ENCODE results near the gene ONECUT1.
"Not testable (repeated sequence)": the region's sequence is repeated elsewhere in the genome, so short reads cannot be mapped to it uniquely, and the experiment has no call there.

ONECUT1 gene

GRCh38 chr15:52790169-52790708, at the start of gene ONECUT1:
TSS of gene ONECUT1 (minus strand) at chr15:52790336. CDS start at chr15:52789884, 452 bp downstream.
- peak; percentile 48 for DNase-seq

DNA sequence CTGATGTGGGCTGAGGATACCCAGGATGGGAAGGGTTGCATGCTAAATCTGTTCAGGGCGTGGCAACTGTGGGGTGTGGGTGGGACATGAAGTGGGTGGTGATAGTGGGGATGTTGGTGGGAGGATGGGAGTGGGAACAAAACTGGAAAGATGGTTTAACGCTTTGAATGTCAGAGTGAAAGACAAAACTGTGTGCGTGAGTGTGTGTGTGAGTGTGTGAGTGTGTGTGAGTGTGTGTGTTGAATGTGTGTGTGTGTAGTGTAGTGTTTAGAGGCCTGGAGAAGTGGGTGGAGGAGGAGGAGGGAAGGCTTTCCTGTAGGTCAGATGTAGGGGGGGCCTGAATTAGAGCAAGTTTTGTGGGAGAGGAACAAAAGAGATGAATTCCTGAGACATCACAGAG, 44.2 kb upstream of the ONECUT1 start:
- no peak for DNase-seq

DNA sequence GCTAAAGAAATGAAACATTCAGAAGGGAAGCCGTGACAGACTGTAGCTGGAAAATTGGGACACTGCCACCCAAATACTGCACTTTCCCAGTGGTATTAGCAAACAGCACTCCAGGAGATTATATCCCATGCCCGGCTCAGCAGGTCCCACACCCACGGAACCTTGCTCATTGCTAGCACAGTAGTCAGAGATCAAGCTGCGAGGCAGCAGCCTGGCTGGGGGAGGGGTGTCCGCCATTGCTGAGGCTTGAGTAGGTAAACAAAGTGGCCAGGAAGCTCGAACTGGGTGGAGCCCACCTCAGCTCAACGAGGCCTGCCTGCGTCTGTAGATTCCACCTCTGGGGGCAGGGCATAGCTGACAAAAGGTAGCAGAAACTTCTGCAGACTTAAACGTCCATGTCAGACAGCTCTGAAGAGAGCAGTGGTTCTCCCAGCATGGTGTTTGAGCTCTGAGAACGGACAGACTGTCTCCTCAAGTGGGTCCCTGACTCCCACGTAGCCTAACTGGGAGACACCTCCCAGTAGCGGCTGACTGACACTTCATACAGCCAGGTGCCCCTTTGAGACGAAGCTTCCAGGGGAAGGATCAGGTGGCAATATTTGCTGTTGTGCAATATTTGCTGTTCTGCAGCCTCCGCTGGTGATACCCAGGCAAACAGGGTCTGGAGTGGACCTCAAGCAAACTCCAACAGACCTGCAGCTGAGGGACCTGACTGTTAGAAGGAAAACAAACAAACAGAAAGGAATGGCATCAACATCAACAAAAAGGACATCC, 34.2 kb upstream of the ONECUT1 start:
- not testable (repeated sequence) for DNase-seq

- no peak for DNase-seq
Measured at GRCh38 chr15:52822475-52822874, 32.3 kb upstream of the ONECUT1 start.

DNA sequence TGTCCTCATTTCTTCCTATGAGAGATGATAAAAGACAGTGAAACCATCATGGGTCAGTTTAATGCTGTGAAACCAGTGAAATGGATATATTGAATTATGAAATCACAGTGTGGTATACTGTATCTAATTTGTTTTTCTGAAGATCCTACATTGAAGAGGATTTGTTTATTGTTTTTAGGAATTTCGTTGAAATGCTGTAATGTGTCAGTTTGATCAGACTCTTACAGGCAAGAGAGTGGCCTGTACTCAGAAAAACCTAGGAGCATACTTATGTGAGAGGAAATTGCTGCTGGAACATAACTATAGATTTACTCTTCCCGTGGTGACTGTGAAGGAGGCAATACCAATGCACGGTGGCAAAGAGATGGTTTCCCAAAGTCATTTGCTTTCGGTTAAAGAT, 29.1 kb upstream of the ONECUT1 start:
- DNase-seq = no peak

- DNase-seq = not testable (repeated sequence)
Measured at GRCh38 chr15:52815899-52816298, 25.8 kb upstream of the ONECUT1 start.

GRCh38 chr15:52808996-52809395, 18.9 kb upstream of the ONECUT1 start:
- no peak for DNase-seq

GRCh38 chr15:52808441-52808840, 18.3 kb upstream of the ONECUT1 start:
- DNase-seq = no peak

GRCh38 chr15:52806284-52806655, 16.1 kb upstream of the ONECUT1 start:
- no peak for DNase-seq

GRCh38 chr15:52805351-52806283, 15.5 kb upstream of the ONECUT1 start:
- DNase-seq = no peak

GRCh38 chr15:52804526-52805081, 14.5 kb upstream of the ONECUT1 start:
- DNase-seq = no peak

- no peak for DNase-seq
Measured at GRCh38 chr15:52803467-52804306, 13.6 kb upstream of the ONECUT1 start.

DNA sequence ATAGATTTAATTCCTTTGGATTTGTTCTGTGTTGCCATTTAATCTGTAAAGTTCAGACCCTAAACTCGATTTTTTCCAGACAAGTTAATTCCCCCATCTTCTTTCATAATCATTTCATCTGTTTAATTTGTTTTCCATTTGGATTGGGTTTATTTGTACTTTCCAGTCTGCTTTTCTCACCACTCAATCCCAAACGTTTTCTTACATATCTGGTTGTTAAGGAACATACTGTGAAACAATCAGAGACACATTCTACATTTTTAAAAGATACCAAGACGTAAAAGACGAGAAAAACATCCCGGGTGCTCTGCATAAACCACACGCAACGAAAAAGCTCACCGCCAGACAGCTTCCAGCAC, 13.0 kb upstream of the ONECUT1 start:
- DNase-seq = no peak

- no peak for DNase-seq
Measured at GRCh38 chr15:52802110-52802509, 12.0 kb upstream of the ONECUT1 start.

DNA sequence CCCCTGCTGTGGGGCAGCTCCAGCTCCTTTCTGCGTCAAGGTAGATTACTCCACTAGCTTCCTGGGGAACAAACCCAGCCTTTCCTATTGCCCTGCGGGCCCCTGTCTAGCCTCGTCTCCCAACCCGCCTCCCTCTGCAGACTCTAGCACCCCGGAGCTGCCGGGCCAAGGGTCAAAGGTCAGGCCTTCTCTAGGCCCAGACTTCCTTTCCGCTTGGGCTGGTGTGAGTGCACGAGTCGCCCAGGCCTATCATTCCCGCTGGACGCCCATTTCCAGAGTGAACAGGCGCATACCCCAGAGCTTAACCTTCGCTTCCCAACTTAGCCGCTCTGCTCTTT, 11.6 kb upstream of the ONECUT1 start:
- no peak for DNase-seq

DNA sequence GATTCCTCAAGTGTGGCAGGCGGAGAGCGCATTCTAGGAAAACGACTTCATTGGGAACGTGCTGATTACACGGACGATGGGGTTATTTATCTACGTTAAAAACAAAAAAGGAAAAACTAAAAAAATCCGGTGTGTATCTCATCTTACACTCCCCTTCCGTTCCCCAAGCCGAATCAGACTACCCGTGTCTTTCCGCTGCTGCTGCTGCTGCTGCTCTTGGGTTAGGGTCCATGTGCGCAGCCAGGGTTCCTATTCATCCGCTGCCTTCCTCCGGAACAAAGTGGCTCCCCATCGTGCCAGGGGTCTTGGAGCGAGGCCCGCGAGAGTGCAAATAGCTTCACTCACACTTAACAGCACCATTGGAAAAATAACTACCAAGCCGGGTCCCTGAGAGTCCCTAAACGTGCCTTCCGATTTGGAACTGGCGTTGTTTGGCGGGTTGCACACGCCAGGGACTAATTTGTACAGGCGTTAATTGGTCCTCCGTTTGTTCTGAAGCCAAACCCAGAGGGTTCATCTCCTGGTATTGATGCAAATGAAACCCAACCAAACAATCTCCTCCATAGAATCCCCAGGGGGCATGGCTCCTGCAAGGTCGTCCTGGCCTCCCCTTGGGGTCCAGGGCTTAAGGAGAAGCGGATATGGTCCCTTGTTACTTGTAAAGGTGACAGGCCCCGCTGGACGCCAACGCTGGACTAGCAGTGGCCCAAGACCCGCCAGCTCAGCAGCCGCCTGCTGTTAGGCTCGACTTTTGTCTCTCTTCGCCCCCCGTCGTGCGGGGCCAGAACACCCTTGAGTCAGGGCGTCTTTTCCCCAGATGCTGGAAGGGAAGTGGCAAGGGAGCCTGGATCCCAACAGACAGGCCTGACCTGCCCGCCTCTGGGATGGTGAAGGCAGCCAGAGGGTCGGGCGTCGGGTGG, 11.0 kb upstream of the ONECUT1 start:
- DNase-seq = no peak

- no peak for DNase-seq
Measured at GRCh38 chr15:52799145-52799811, 9.1 kb upstream of the ONECUT1 start.

DNA sequence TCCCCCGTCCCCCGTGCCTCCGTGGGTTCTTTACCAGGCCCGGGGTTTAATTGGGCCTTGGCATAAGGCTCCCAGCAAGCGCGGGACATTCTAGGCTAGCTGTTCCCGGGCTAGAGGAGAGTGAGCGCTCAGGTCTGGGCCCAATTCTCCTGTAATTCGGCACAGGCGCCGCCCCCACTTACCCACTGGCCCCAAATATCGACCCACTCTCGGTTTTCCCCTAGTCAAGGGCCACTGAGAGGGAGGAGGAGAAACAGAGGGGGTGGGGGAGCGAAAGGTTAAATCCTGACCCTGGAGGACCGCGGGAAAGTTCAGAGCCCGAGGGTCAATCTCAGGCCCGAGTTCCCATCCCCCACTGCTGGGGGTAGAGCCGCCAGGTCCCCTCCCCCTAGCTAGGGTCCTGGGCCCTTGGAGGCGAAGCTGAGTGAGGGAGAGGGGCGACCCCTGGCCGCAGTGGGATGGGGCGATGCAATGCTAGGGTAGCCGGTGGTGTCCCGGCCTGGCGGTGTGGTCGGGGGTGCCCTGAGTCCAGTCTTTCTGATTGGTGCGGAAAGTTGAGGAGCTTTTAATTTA, 8.5 kb upstream of the ONECUT1 start:
- no peak for DNase-seq

DNA sequence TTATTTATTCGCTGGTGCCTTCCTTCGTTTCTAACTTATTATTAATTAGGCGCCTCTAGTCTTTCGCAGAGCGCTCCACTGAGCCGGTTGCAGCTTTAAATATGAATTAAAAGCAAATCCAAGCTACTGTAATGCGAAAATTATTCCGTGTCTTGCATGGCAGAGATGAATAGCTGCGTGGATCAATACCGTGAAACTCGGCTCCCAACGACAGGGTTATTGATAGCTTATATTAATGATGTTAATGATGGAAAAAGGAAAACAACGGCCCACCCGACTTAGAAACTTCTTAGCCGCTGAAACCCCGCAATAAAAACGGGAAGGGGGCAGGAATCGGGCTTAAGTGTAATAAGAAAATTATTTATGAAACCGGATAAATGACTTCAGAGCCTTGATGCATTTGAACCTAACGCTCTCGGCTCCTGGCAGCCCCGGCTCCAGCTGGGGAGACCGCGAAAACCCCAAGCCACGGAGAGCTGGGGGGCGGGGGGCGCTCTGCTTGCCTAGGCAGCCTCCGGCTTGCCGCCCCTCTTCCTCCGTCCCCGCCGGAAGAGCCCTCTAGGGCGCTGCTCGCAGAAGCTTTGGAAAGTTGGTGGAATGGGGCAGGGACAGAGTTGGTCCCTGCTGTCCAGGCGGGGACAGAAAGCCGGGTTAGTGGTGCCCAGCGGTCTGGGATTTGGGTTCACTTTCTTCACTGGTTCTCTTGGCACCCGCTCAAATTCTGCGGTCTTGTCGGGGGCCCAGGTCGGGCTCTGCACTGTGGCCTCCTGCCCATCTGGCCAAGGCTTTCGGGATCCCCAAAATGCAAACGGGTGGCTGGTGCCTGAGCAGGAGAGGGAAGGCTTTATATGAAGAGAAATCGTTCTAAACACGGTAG, 7.7 kb upstream of the ONECUT1 start:
- DNase-seq = no peak
